NAMALWA (cell line): Measurements from ENCODE around the gene THSD7B.

Experiments used
- DNase-seq: peaks from one replicate; pipeline ENCODE4 v3.0.0-alpha.2; 2015; ENCODE audit warnings: low spot score

THSD7B gene

GRCh38 chr2:136801661-136802060 lies 36.3 kb downstream of the THSD7B start:
- no peak for DNase-seq

GRCh38 chr2:136809998-136810397 lies 44.7 kb downstream of the THSD7B start:
- no peak for DNase-seq

GRCh38 chr2:136818839-136819238 lies 53.5 kb downstream of the THSD7B start:
- DNase-seq, result no peak

GRCh38 chr2:136823291-136823690 lies 57.9 kb downstream of the THSD7B start:
- no peak for DNase-seq

- DNase-seq, result no peak
These were observed 62.8 kb downstream of the THSD7B start for GRCh38 chr2:136828162-136828561.

GRCh38 chr2:136828774-136829173 lies 63.4 kb downstream of the THSD7B start:
- DNase-seq, result no peak

- no peak for DNase-seq
These were observed 79.2 kb downstream of the THSD7B start for GRCh38 chr2:136844546-136844945.

- DNase-seq, result no peak
These were observed 93.3 kb downstream of the THSD7B start for GRCh38 chr2:136858656-136859055.

GRCh38 chr2:136860443-136860958 lies 95.2 kb downstream of the THSD7B start:
- no peak for DNase-seq

- no peak for DNase-seq
These were observed 98.1 kb downstream of the THSD7B start for GRCh38 chr2:136863468-136863867.

- DNase-seq, result no peak
These were observed 98.5 kb downstream of the THSD7B start for GRCh38 chr2:136863874-136864273.

- DNase-seq, result no peak
These were observed 106.1 kb downstream of the THSD7B start for GRCh38 chr2:136871424-136871823.

GRCh38 chr2:136874258-136874657 lies 108.9 kb downstream of the THSD7B start:
- peak; percentile 48 for DNase-seq

GRCh38 chr2:136891100-136891499 lies 125.8 kb downstream of the THSD7B start:
- no peak for DNase-seq

- no peak for DNase-seq
These were observed 128.8 kb downstream of the THSD7B start for GRCh38 chr2:136894007-136894634.

- no peak for DNase-seq
These were observed 136.4 kb downstream of the THSD7B start for GRCh38 chr2:136901732-136902131.

- no peak for DNase-seq
These were observed 140.4 kb downstream of the THSD7B start for GRCh38 chr2:136905779-136906178.

GRCh38 chr2:136909777-136910176 lies 144.4 kb downstream of the THSD7B start:
- DNase-seq, result no peak

GRCh38 chr2:136916131-136916530 lies 150.8 kb downstream of the THSD7B start:
- no peak for DNase-seq

GRCh38 chr2:136917411-136917881 lies 152.1 kb downstream of the THSD7B start:
- DNase-seq, result no peak

- DNase-seq, result no peak
These were observed 154.3 kb downstream of the THSD7B start for GRCh38 chr2:136919682-136920081.

- no peak for DNase-seq
These were observed 155.4 kb downstream of the THSD7B start for GRCh38 chr2:136920652-136921333.

- no peak for DNase-seq
These were observed 161.8 kb downstream of the THSD7B start for GRCh38 chr2:136927156-136927555.

- DNase-seq, result no peak
These were observed 164.2 kb downstream of the THSD7B start for GRCh38 chr2:136929531-136929930.
